ENCODE data around the gene HAUS8.

Gene HAUS8

DNA sequence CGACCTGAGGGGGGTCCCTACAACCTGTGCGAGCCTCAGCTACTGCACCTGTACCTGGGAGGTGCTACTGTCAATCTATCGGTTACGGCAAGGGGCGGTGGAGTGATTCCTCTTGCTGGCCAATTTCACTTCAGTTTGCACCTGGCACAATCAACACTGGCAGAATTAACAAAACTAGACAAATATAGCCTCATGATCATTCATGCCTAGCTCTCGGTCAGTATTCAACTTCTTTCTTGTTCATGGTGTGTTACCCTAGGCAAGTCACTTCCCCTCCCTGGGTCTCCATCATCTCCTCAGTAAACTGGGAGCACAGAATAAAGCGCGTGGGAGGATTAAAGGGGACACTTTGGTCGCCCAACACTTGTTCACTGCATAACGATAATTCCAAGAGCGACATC, 618 bp downstream of the HAUS8 start:
- Histone ChIP-seq H3K36me3 (ENCODE audit: control insufficient read depth, insufficient read depth, low read length) (peaks cover 31% of the 10 kb centered on the region), H3K9me3 (ENCODE audit: control insufficient read depth, insufficient read depth, low read depth, low read length) (no peaks in the 10 kb centered on the region), H3K4me1 (ENCODE audit: control insufficient read depth, insufficient read depth, low read length) (peaks cover 43% of the 10 kb centered on the region)

DNA sequence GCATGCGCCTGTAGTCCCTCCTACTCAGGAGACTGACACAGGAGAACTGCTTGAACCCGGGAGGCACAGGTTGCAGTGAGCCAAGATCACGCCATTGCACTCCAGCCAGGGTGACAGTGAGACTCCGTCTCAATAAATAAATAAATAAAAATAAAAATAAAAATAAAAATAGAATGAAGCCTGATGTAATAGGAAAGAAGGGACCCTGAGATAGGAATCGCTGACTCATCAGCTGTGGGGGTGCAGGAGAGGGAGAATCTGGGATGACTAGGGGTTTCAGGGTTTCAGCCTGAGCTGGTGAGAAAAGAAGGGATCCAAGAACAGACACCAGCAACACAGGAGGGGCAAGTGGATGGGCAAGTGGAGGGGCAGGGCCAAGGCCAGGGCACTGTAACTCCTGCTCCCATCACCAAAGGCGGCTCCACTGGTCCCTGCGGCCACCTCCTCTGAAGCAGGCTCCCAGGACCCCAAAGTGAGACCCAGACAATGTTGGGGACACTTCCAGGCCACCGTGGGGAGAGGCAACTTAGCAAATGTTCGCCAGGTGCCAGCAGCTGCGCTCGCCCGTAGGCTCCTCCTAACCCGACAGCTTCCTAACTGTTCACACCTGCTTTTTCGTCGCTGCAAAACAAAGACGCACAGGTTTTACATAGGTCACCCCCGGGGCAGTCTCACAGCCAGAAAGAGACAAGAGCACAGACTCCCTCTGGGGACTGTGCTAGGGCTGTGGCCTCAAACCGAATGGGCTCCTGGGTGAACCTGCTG, 1.2 kb downstream of the HAUS8 start:
- Histone ChIP-seq H3K27me3 (ENCODE audit: control insufficient read depth, insufficient read depth, low read length) (no peaks in the 10 kb centered on the region), H3K9me3 (ENCODE audit: control insufficient read depth, insufficient read depth, low read depth, low read length) (no peaks in the 10 kb centered on the region), H3K4me1 (ENCODE audit: control insufficient read depth, insufficient read depth, low read length) (peaks cover 37% of the 10 kb centered on the region), H3K27ac (ENCODE audit: low read depth, low read length) (no peak overlapping the region), H3K4me3 (ENCODE audit: low read depth, low read length) (peak overlapping the region; percentile 96), H3K36me3 (ENCODE audit: control insufficient read depth, insufficient read depth, low read length) (peaks cover 32% of the 10 kb centered on the region), H3K9ac (ENCODE audit: low read length) (peak overlapping the region; percentile 94)

More for the DNA sequence above, 618 bp downstream of the HAUS8 start:
- Histone ChIP-seq H3K27me3 (ENCODE audit: control insufficient read depth, insufficient read depth, low read length) (no peaks in the 10 kb centered on the region), H3K9ac (ENCODE audit: low read length) (peak overlapping the region; percentile 94), H3K4me3 (ENCODE audit: low read depth, low read length) (peak overlapping the region; percentile 96), H3K27ac (ENCODE audit: low read depth, low read length) (peak overlapping the region; percentile 93)

- H3K9ac ChIP-seq (ENCODE audit: low read length) = no peak overlapping the region
- no peak overlapping the region for H3K27ac ChIP-seq (ENCODE audit: low read depth, low read length)
- peaks cover 53% of the 10 kb centered on the region for H3K36me3 ChIP-seq (ENCODE audit: control insufficient read depth, insufficient read depth, low read length)
- no peaks in the 10 kb centered on the region for H3K9me3 ChIP-seq (ENCODE audit: control insufficient read depth, insufficient read depth, low read depth, low read length)
- no peaks in the 10 kb centered on the region for H3K27me3 ChIP-seq (ENCODE audit: control insufficient read depth, insufficient read depth, low read length)
- H3K4me3 ChIP-seq (ENCODE audit: low read depth, low read length) = no peak overlapping the region
- peaks cover 15% of the 10 kb centered on the region for H3K4me1 ChIP-seq (ENCODE audit: control insufficient read depth, insufficient read depth, low read length)
These were observed 4.3 kb downstream of the HAUS8 start for GRCh38 chr19:17070912-17071311.

DNA sequence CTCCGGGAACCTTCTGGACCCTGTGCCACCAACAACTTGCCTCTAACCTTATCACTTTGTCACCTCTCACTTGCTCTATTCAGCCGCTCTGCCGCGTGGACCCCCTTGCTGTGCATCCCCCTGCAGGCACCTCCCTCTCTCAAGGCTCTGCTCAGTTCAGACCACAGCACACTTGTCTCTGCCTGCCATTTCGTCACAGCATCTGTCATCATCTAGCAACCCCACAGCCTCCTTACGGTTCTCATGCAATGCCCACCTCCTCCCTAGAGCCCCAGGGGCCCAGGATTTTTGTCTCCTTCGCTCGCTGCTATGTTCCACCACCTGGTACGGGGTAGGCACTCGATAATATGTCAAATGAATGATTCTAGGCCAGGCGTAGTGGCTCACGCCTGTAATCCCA, 4.8 kb downstream of the HAUS8 start:
- peaks cover 55% of the 10 kb centered on the region for H3K36me3 ChIP-seq (ENCODE audit: control insufficient read depth, insufficient read depth, low read length)
- no peaks in the 10 kb centered on the region for H3K9me3 ChIP-seq (ENCODE audit: control insufficient read depth, insufficient read depth, low read depth, low read length)
- H3K9ac ChIP-seq (ENCODE audit: low read length) = no peak overlapping the region
- H3K4me1 ChIP-seq (ENCODE audit: control insufficient read depth, insufficient read depth, low read length) = peaks cover 15% of the 10 kb centered on the region
- no peak overlapping the region for H3K27ac ChIP-seq (ENCODE audit: low read depth, low read length)
- H3K4me3 ChIP-seq (ENCODE audit: low read depth, low read length) = no peak overlapping the region
- no peaks in the 10 kb centered on the region for H3K27me3 ChIP-seq (ENCODE audit: control insufficient read depth, insufficient read depth, low read length)

DNA sequence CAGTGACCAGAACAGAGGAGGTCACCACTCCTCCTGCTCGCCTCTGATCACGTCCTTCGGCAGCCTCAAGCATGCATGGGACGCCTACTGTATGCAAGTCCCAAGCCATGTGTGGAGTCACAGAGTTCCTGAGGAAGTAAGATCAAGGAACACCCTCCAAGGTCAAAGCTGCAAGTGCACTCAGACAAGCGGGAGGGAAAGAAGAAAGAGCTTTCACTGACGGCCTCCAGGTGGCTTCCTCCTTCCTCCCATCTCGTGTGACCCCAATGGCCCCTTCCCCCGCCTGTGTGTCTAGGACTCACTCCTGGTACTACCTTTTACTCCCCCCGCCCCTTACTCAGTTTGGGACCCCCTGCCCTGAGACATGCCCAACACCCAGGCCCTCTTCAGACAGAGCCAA, 6.1 kb downstream of the HAUS8 start:
- Histone ChIP-seq H3K9me3 (ENCODE audit: control insufficient read depth, insufficient read depth, low read depth, low read length) (no peaks in the 10 kb centered on the region), H3K4me3 (ENCODE audit: low read depth, low read length) (no peak overlapping the region), H3K4me1 (ENCODE audit: control insufficient read depth, insufficient read depth, low read length) (peaks cover 8% of the 10 kb centered on the region), H3K9ac (ENCODE audit: low read length) (no peak overlapping the region), H3K27me3 (ENCODE audit: control insufficient read depth, insufficient read depth, low read length) (no peaks in the 10 kb centered on the region), H3K27ac (ENCODE audit: low read depth, low read length) (no peak overlapping the region), H3K36me3 (ENCODE audit: control insufficient read depth, insufficient read depth, low read length) (peaks cover 57% of the 10 kb centered on the region)

GRCh38 chr19:17063428-17063827, 11.8 kb downstream of the HAUS8 start:
- Histone ChIP-seq H3K4me3 (ENCODE audit: low read depth, low read length) (no peak overlapping the region), H3K27me3 (ENCODE audit: control insufficient read depth, insufficient read depth, low read length) (no peaks in the 10 kb centered on the region), H3K27ac (ENCODE audit: low read depth, low read length) (no peak overlapping the region), H3K36me3 (ENCODE audit: control insufficient read depth, insufficient read depth, low read length) (peaks cover 61% of the 10 kb centered on the region), H3K9me3 (ENCODE audit: control insufficient read depth, insufficient read depth, low read depth, low read length) (peaks cover 7% of the 10 kb centered on the region; the same call in 1 of the 2 replicates), H3K4me1 (ENCODE audit: control insufficient read depth, insufficient read depth, low read length) (no peaks in the 10 kb centered on the region), H3K9ac (ENCODE audit: low read length) (no peak overlapping the region)

GRCh38 chr19:17061691-17062090, 13.6 kb downstream of the HAUS8 start:
- H3K9me3 ChIP-seq (ENCODE audit: control insufficient read depth, insufficient read depth, low read depth, low read length) = peaks cover 12% of the 10 kb centered on the region; the same call in 1 of the 2 replicates
- peaks cover 72% of the 10 kb centered on the region for H3K36me3 ChIP-seq (ENCODE audit: control insufficient read depth, insufficient read depth, low read length)
- no peaks in the 10 kb centered on the region for H3K4me1 ChIP-seq (ENCODE audit: control insufficient read depth, insufficient read depth, low read length)
- H3K9ac ChIP-seq (ENCODE audit: low read length) = no peak overlapping the region
- no peak overlapping the region for H3K27ac ChIP-seq (ENCODE audit: low read depth, low read length)
- no peak overlapping the region for H3K4me3 ChIP-seq (ENCODE audit: low read depth, low read length)
- no peaks in the 10 kb centered on the region for H3K27me3 ChIP-seq (ENCODE audit: control insufficient read depth, insufficient read depth, low read length)

- no peak overlapping the region for H3K4me3 ChIP-seq (ENCODE audit: low read depth, low read length)
- no peaks in the 10 kb centered on the region for H3K27me3 ChIP-seq (ENCODE audit: control insufficient read depth, insufficient read depth, low read length)
- peaks cover 12% of the 10 kb centered on the region; the same call in 1 of the 2 replicates for H3K9me3 ChIP-seq (ENCODE audit: control insufficient read depth, insufficient read depth, low read depth, low read length)
- peaks cover 70% of the 10 kb centered on the region for H3K36me3 ChIP-seq (ENCODE audit: control insufficient read depth, insufficient read depth, low read length)
- H3K27ac ChIP-seq (ENCODE audit: low read depth, low read length) = no peak overlapping the region
- H3K4me1 ChIP-seq (ENCODE audit: control insufficient read depth, insufficient read depth, low read length) = no peaks in the 10 kb centered on the region
- H3K9ac ChIP-seq (ENCODE audit: low read length) = no peak overlapping the region
These were observed 14.0 kb downstream of the HAUS8 start for GRCh38 chr19:17061205-17061604.

GRCh38 chr19:17060802-17061201, 14.4 kb downstream of the HAUS8 start:
- H3K36me3 ChIP-seq (ENCODE audit: control insufficient read depth, insufficient read depth, low read length) = peaks cover 70% of the 10 kb centered on the region
- peaks cover 12% of the 10 kb centered on the region; the same call in 1 of the 2 replicates for H3K9me3 ChIP-seq (ENCODE audit: control insufficient read depth, insufficient read depth, low read depth, low read length)
- no peaks in the 10 kb centered on the region for H3K27me3 ChIP-seq (ENCODE audit: control insufficient read depth, insufficient read depth, low read length)
- H3K27ac ChIP-seq (ENCODE audit: low read depth, low read length) = no peak overlapping the region
- no peak overlapping the region for H3K9ac ChIP-seq (ENCODE audit: low read length)
- H3K4me3 ChIP-seq (ENCODE audit: low read depth, low read length) = no peak overlapping the region
- H3K4me1 ChIP-seq (ENCODE audit: control insufficient read depth, insufficient read depth, low read length) = no peaks in the 10 kb centered on the region

DNA sequence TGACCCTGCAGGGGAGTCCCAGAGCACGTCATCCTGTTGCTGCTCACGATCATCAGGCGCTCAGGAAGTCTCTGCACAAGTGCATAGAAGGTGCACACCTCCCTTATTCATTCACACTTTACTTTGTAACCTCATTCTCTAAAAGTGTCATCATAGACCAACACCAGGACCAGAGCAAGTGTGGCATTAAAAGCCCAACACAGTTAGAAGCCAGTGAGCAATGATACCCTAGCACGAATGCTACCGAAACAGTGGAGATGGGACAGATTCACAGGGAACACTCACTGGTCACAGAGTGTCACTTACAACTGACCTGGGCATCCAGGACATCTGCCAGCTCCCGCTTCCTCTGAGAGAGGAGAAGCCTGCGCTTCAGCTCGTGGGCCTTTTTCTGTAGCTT, 17.0 kb downstream of the HAUS8 start:
- Histone ChIP-seq H3K27me3 (ENCODE audit: control insufficient read depth, insufficient read depth, low read length) (no peaks in the 10 kb centered on the region), H3K4me1 (ENCODE audit: control insufficient read depth, insufficient read depth, low read length) (no peaks in the 10 kb centered on the region), H3K9me3 (ENCODE audit: control insufficient read depth, insufficient read depth, low read depth, low read length) (peaks cover 12% of the 10 kb centered on the region; the same call in 1 of the 2 replicates), H3K4me3 (ENCODE audit: low read depth, low read length) (no peak overlapping the region), H3K36me3 (ENCODE audit: control insufficient read depth, insufficient read depth, low read length) (peaks cover 78% of the 10 kb centered on the region), H3K9ac (ENCODE audit: low read length) (no peak overlapping the region), H3K27ac (ENCODE audit: low read depth, low read length) (no peak overlapping the region)

DNA sequence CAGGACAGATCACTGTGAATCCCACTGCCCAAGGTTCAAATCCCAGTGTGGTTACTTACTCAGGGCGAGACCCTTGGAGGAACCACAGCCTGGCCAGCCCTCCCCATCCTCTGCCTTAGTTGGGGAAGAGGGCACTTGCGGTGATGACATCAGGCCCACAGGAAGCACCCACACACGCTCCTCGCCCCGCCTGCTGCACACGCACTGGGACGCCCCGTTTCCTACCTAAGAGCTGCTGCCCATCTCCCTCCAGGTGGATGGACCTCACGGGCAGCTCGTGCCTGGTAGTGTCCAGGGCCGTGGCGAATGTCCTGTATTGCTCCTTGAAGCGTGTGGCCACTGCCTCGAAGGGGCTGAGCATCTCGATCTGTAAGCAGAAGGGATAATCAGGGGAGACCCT, 19.6 kb downstream of the HAUS8 start:
- H3K36me3 ChIP-seq (ENCODE audit: control insufficient read depth, insufficient read depth, low read length) = peaks cover 85% of the 10 kb centered on the region

More for the DNA sequence above, 19.6 kb downstream of the HAUS8 start:
- H3K4me3 ChIP-seq (ENCODE audit: low read depth, low read length) = no peak overlapping the region
- H3K9me3 ChIP-seq (ENCODE audit: control insufficient read depth, insufficient read depth, low read depth, low read length) = peaks cover 12% of the 10 kb centered on the region; the same call in 1 of the 2 replicates
- H3K27me3 ChIP-seq (ENCODE audit: control insufficient read depth, insufficient read depth, low read length) = no peaks in the 10 kb centered on the region
- no peak overlapping the region for H3K9ac ChIP-seq (ENCODE audit: low read length)
- H3K4me1 ChIP-seq (ENCODE audit: control insufficient read depth, insufficient read depth, low read length) = no peaks in the 10 kb centered on the region
- no peak overlapping the region for H3K27ac ChIP-seq (ENCODE audit: low read depth, low read length)
